Loucy (cell line): ENCODE data around the gene GYG1.

Experiments
- CTCF ChIP-seq: fragments of 200-600 bp; sonication (generic); conservative IDR thresholded peaks from 2 replicates; pipeline ENCODE4 v1.5.1; 2014; ENCODE audit warnings: mild to moderate bottlenecking, antibody characterized with exemption, low read length
- EZH2phosphoT487 ChIP-seq: fragments of 200-600 bp; IDR thresholded peaks from 2 replicates; pipeline ENCODE4 v1.6.1; 2018; ENCODE audit warnings: antibody characterized with exemption, mild to moderate bottlenecking, moderate library complexity, borderline replicate concordance

- TF ChIP-seq CTCF (no peak), EZH2phosphoT487 (no peak)
Measured at GRCh38 chr3:148964809-148965208, 26.5 kb upstream of the GYG1 start.
